ENCODE data around the gene TRIM52.

The TRIM52 gene

DNA sequence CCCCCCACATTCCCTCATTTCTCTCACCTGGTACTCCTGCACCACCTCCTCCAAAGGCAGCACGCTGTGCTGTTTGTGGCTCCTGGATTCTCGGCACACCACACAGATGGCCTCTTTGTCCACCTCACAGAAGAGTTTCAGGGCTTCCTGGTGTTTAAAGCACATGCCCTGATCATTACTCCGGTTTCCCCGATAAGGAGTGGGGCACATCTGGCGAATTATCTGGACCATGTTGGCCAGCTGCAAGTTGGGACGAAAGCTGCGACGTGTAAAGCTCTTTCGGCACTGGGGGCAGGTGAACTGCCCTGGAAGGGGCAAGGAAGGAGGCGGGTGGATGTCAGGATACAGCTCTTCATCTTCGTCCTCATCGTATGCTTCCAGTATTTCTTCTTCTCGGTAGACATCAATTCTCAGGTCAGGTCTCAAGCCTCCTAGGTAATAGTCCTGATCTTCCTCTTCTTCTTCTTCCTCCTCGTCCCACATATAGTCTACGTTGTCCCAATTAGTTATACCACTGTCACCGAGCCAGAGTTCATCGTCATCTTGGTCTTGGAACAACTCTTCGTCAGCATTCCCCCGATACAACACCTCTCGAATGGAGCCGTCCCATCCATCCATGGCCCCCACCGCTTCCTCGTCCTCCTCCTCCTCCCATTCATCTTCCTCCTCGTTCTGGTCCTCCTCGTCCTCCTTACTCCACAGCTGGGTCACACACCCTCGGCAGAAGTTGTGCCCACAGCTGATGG lies 796 bp downstream of the TRIM52 start:
- 0 out of 3 replicates have a peak, but pooled peaks have one; percentile 1 for ATAC-seq
- TF ChIP-seq RARB (CRISPR knock-in tag; IDR thresholded peaks at IDR 0.05), result no peak
- TF ChIP-seq CSDC2 (CRISPR knock-in tag; IDR thresholded peaks at IDR 0.05), result no peak
- no peak for TF ChIP-seq GLIS3 (CRISPR knock-in tag; IDR thresholded peaks at IDR 0.05)
- no peak for TF ChIP-seq BACH2 (CRISPR knock-in tag; IDR thresholded peaks at IDR 0.05; ENCODE audit: borderline replicate concordance)
- no peak for TF ChIP-seq ISL1 (CRISPR knock-in tag; IDR thresholded peaks at IDR 0.05)
- TF ChIP-seq, protein P1, sequence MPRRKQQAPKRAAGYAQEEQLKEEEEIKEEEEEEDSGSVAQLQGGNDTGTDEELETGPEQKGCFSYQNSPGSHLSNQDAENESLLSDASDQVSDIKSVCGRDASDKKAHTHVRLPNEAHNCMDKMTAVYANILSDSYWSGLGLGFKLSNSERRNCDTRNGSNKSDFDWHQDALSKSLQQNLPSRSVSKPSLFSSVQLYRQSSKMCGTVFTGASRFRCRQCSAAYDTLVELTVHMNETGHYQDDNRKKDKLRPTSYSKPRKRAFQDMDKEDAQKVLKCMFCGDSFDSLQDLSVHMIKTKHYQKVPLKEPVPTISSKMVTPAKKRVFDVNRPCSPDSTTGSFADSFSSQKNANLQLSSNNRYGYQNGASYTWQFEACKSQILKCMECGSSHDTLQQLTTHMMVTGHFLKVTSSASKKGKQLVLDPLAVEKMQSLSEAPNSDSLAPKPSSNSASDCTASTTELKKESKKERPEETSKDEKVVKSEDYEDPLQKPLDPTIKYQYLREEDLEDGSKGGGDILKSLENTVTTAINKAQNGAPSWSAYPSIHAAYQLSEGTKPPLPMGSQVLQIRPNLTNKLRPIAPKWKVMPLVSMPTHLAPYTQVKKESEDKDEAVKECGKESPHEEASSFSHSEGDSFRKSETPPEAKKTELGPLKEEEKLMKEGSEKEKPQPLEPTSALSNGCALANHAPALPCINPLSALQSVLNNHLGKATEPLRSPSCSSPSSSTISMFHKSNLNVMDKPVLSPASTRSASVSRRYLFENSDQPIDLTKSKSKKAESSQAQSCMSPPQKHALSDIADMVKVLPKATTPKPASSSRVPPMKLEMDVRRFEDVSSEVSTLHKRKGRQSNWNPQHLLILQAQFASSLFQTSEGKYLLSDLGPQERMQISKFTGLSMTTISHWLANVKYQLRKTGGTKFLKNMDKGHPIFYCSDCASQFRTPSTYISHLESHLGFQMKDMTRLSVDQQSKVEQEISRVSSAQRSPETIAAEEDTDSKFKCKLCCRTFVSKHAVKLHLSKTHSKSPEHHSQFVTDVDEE (CRISPR knock-in tag; IDR thresholded peaks at IDR 0.05), result no peak
- no peak for TF ChIP-seq ZFP30 (CRISPR knock-in tag; IDR thresholded peaks at IDR 0.05)
- no peak for TF ChIP-seq TCF4 (CRISPR knock-in tag; IDR thresholded peaks at IDR 0.05; ENCODE audit: borderline replicate concordance)
- TF ChIP-seq, protein P2, sequence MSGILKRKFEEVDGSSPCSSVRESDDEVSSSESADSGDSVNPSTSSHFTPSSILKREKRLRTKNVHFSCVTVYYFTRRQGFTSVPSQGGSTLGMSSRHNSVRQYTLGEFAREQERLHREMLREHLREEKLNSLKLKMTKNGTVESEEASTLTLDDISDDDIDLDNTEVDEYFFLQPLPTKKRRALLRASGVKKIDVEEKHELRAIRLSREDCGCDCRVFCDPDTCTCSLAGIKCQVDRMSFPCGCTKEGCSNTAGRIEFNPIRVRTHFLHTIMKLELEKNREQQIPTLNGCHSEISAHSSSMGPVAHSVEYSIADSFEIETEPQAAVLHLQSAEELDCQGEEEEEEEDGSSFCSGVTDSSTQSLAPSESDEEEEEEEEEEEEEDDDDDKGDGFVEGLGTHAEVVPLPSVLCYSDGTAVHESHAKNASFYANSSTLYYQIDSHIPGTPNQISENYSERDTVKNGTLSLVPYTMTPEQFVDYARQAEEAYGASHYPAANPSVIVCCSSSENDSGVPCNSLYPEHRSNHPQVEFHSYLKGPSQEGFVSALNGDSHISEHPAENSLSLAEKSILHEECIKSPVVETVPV (CRISPR knock-in tag; IDR thresholded peaks at IDR 0.05), result no peak
- no peak for TF ChIP-seq ZNF70 (CRISPR knock-in tag; IDR thresholded peaks at IDR 0.05)
- TF ChIP-seq ARNTL (CRISPR knock-in tag; IDR thresholded peaks at IDR 0.05; ENCODE audit: borderline replicate concordance, low read depth), result no peak
- TF ChIP-seq SNAI2 (CRISPR knock-in tag; IDR thresholded peaks at IDR 0.05), result no peak
- no peak for TF ChIP-seq ZNF565 (CRISPR knock-in tag; conservative IDR thresholded peaks at IDR 0.05; ENCODE audit: low read depth)
- TF ChIP-seq TOX (CRISPR knock-in tag; IDR thresholded peaks at IDR 0.05; ENCODE audit: borderline replicate concordance), result no peak
- TF ChIP-seq, protein P3, sequence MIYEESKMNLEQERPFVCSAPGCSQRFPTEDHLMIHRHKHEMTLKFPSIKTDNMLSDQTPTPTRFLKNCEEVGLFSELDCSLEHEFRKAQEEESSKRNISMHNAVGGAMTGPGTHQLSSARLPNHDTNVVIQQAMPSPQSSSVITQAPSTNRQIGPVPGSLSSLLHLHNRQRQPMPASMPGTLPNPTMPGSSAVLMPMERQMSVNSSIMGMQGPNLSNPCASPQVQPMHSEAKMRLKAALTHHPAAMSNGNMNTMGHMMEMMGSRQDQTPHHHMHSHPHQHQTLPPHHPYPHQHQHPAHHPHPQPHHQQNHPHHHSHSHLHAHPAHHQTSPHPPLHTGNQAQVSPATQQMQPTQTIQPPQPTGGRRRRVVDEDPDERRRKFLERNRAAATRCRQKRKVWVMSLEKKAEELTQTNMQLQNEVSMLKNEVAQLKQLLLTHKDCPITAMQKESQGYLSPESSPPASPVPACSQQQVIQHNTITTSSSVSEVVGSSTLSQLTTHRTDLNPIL (CRISPR knock-in tag; IDR thresholded peaks at IDR 0.05; ENCODE audit: low read depth), result no peak
- TF ChIP-seq ESRRG (CRISPR knock-in tag; IDR thresholded peaks at IDR 0.05), result no peak
- no peak for TF ChIP-seq ZNF8 (CRISPR knock-in tag; IDR thresholded peaks at IDR 0.05)
- no peak for TF ChIP-seq ZC3H10 (CRISPR knock-in tag; IDR thresholded peaks at IDR 0.05)
- no peak for TF ChIP-seq ZFP3 (CRISPR knock-in tag; IDR thresholded peaks at IDR 0.05)

DNA sequence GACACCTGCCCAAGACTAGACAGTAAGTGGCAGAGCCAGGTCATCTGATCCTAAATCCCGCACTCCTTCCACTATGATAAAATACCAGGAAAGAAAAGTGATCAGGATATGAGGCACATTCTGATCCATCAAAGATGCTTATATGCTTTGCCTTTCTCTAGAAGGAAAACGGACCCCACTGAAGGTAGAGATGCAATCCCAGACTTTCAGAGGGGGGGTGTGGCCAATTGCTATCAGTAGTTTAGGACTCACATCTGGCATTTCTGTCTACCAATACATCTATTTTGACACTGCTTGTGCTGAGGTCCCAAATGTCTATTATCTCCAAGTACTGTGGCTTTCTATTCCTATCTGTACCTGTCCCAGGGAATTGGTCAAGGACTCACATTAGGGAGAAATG lies 1.7 kb downstream of the TRIM52 start:
- ATAC-seq, result no peak
- TF ChIP-seq TCF4 (CRISPR knock-in tag; IDR thresholded peaks at IDR 0.05; ENCODE audit: borderline replicate concordance), result no peak
- no peak for TF ChIP-seq ZFP3 (CRISPR knock-in tag; IDR thresholded peaks at IDR 0.05)
- TF ChIP-seq OSR1 (CRISPR knock-in tag; IDR thresholded peaks at IDR 0.05), result no peak
- TF ChIP-seq, protein P1 (CRISPR knock-in tag; IDR thresholded peaks at IDR 0.05), result no peak
- no peak for TF ChIP-seq BACH2 (CRISPR knock-in tag; IDR thresholded peaks at IDR 0.05; ENCODE audit: borderline replicate concordance)
- no peak for TF ChIP-seq ZC3H10 (CRISPR knock-in tag; IDR thresholded peaks at IDR 0.05)

DNA sequence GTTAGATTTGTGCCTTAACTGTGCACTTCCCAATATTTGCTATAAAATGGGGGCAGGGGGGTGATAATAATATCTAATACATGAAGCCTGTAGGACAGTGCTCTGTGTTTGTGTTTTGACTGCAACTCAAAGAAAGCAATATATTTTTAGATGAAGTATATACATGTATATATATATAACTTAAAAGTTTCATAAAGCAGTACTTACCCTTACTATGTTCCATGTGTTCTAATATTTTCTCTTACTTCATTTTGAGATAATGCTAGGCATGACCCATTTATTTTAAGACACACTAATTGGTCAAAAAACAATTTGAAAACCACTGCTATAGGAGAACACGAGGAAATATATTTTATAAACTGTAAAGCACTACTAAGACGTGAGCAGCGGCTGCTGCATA lies 2.4 kb downstream of the TRIM52 start:
- no peak for ATAC-seq
- TF ChIP-seq TOX (CRISPR knock-in tag; IDR thresholded peaks at IDR 0.05; ENCODE audit: borderline replicate concordance) (no peak), ESRRG (CRISPR knock-in tag; IDR thresholded peaks at IDR 0.05) (no peak), ZNF8 (CRISPR knock-in tag; IDR thresholded peaks at IDR 0.05) (no peak), ISL1 (CRISPR knock-in tag; IDR thresholded peaks at IDR 0.05) (no peak), SNAI2 (CRISPR knock-in tag; IDR thresholded peaks at IDR 0.05) (no peak), ZNF70 (CRISPR knock-in tag; IDR thresholded peaks at IDR 0.05) (no peak), ARNTL (CRISPR knock-in tag; IDR thresholded peaks at IDR 0.05; ENCODE audit: borderline replicate concordance, low read depth) (no peak), ZNF565 (CRISPR knock-in tag; conservative IDR thresholded peaks at IDR 0.05; ENCODE audit: low read depth) (no peak), GLIS3 (CRISPR knock-in tag; IDR thresholded peaks at IDR 0.05) (no peak), ZFP30 (CRISPR knock-in tag; IDR thresholded peaks at IDR 0.05) (no peak), ZFP3 (CRISPR knock-in tag; IDR thresholded peaks at IDR 0.05) (no peak), PPARA (CRISPR knock-in tag; IDR thresholded peaks at IDR 0.05; ENCODE audit: borderline replicate concordance) (no peak)
- TF ChIP-seq, protein P4, sequence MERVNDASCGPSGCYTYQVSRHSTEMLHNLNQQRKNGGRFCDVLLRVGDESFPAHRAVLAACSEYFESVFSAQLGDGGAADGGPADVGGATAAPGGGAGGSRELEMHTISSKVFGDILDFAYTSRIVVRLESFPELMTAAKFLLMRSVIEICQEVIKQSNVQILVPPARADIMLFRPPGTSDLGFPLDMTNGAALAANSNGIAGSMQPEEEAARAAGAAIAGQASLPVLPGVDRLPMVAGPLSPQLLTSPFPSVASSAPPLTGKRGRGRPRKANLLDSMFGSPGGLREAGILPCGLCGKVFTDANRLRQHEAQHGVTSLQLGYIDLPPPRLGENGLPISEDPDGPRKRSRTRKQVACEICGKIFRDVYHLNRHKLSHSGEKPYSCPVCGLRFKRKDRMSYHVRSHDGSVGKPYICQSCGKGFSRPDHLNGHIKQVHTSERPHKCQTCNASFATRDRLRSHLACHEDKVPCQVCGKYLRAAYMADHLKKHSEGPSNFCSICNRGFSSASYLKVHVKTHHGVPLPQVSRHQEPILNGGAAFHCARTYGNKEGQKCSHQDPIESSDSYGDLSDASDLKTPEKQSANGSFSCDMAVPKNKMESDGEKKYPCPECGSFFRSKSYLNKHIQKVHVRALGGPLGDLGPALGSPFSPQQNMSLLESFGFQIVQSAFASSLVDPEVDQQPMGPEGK (CRISPR knock-in tag; IDR thresholded peaks at IDR 0.05; ENCODE audit: borderline replicate concordance), result no peak
- TF ChIP-seq, protein P1 (CRISPR knock-in tag; IDR thresholded peaks at IDR 0.05), result no peak
